Stimulated activated CD8-positive, alpha-beta memory T cell treated with anti-CD3 and anti-CD28 coated beads, Interleukin-7, amount 100 ng/mL, for 4 hours (primary cell): ENCODE results near the gene FADS2.

Experiments used
- DNase-seq, 2 donors: peaks; one replicate each; pipeline ENCODE4 v3.0.0-alpha.2; 2020; ENCODE audit warnings: low read depth in 2 of 2

FADS2 gene

GRCh38 chr11:61820174-61820573 lies 7.9 kb upstream of the FADS2 start:
- no peak for DNase-seq

GRCh38 chr11:61826930-61827570 lies 1.1 kb upstream of the FADS2 start:
- DNase-seq: no peak

- no peak for DNase-seq
Observed at GRCh38 chr11:61828379-61828628, 204 bp downstream of the FADS2 start.

- no peak for DNase-seq
Observed at GRCh38 chr11:61828629-61829407, 718 bp downstream of the FADS2 start.

- DNase-seq: no peak
Observed at GRCh38 chr11:61829806-61830205, 1.7 kb downstream of the FADS2 start.

GRCh38 chr11:61830237-61831105 lies 2.4 kb downstream of the FADS2 start:
- no peak for DNase-seq

- DNase-seq: no peak
Observed at GRCh38 chr11:61832207-61832606, 4.1 kb downstream of the FADS2 start.

GRCh38 chr11:61832754-61833153 lies 4.7 kb downstream of the FADS2 start:
- no peak for DNase-seq

- DNase-seq: no peak
Observed at GRCh38 chr11:61833471-61833870, 5.4 kb downstream of the FADS2 start.

- no peak for DNase-seq
Observed at GRCh38 chr11:61833926-61834277, 5.8 kb downstream of the FADS2 start.

GRCh38 chr11:61834278-61835048 lies 6.4 kb downstream of the FADS2 start:
- peak; percentile 34 to 40 for DNase-seq

GRCh38 chr11:61836193-61836592 lies 8.1 kb downstream of the FADS2 start:
- DNase-seq: no peak

GRCh38 chr11:61837411-61838005 lies 9.4 kb downstream of the FADS2 start:
- no peak for DNase-seq

- DNase-seq: no peak
Observed at GRCh38 chr11:61838501-61838900, 10.4 kb downstream of the FADS2 start.

GRCh38 chr11:61838921-61839320 lies 10.8 kb downstream of the FADS2 start:
- DNase-seq: no peak

- DNase-seq: no peak
Observed at GRCh38 chr11:61839742-61840141, 11.6 kb downstream of the FADS2 start.

- no peak for DNase-seq
Observed at GRCh38 chr11:61840371-61840770, 12.3 kb downstream of the FADS2 start.

- DNase-seq: no peak
Observed at GRCh38 chr11:61841636-61842527, 13.8 kb downstream of the FADS2 start.

GRCh38 chr11:61842528-61842820 lies 14.4 kb downstream of the FADS2 start:
- no peak for DNase-seq

GRCh38 chr11:61844909-61845565 lies 16.9 kb downstream of the FADS2 start:
- DNase-seq: no peak
